ENCODE measurements around the gene HNRNPLL. TPM values are rescaled to one million over a fixed set of nuclear protein-coding genes. Genes with fewer than 3 reads are reported as not detected.

Gene HNRNPLL
- total RNA-seq, 1 experiment from 2014 or later, result 43.2 TPM

DNA sequence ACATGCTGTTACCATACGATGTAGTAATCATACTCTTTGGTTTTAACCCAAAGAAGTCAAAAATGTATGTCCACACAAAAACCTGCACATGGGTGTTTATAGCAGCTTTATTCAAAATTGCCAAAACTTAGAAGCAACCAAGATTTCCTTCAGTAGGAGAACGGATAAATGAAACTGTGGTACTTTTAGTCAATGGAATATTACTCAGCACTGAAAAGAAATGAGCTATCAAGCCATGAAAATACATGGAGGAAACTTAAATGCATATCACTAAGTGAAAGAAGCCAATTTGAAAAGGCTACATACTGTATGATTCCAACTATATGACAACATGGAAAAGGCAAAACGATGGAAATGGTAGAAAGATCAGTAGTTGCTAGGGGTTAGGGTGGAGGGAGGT lies 86.6 kb downstream of the HNRNPLL start (continued):
- TF ChIP-seq ELF1 (IDR thresholded peaks at IDR 0.05; ENCODE audit: borderline replicate concordance, low read depth) (no peak), FOSL1 (IDR thresholded peaks at IDR 0.05; ENCODE audit: low read depth) (no peak)

DNA sequence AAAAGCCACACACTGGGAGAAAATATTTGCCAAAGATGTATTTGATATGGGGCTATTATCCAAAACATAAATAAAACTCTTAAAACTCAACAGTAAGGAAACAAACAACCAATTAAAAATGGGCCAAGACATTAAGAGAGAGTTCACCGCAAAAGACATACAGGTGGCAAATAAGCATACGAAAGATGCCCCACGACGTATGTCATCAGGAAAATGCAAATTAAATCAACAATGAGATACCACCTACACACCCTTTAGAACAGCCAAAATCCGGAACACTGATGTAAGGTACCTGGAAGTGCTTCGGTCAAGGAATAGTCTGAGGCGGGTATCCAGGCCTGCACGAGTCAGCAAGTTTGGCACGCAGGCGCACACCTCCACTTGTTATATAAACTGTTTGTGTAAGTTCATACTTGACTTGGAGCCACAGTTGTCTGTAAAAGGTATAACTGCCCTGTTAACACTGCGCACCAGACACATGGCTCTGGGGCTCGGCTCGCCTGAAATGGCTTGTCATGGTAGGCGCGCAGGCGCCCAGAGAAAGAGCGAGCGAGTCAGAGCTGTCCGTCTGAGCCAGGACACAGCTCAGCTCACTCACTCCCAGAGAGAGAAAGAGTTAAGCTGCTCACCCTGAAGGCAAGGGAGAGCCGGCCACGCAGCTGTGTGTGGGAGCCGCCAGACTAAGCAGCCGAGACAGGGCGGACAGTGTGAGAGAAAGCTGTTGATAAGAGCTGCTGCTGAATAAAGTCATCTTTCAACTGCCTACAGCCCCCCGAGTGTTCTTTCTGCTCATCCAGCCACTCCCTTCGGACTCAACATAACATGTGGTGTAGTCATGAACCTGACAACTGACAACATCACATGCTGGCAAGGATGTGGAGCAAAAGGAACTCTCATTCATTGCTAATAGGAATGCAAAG lies 87.3 kb downstream of the HNRNPLL start:
- ATAC-seq, result peak; percentile 63
- Histone ChIP-seq H3K9ac (ENCODE audit: low read length) (no peak overlapping the region), H4K20me1 (ENCODE audit: insufficient read depth) (no peaks in the 10 kb centered on the region), H3K9me2 (ENCODE audit: insufficient read depth) (no peaks in the 10 kb centered on the region), H3K4me2 (ENCODE audit: low read length) (peak overlapping the region; percentile 20; the same call in 1 of the 2 replicates), H3K79me2 (ENCODE audit: insufficient read depth, low read length) (no peaks in the 10 kb centered on the region), H3K27me3 (ENCODE audit: insufficient read depth, low read length) (no peaks in the 10 kb centered on the region), H3K36me3 (ENCODE audit: control insufficient read depth in 1 of 2, insufficient read depth in 2 of 2, low read length in 2 of 2) (no peaks in the 10 kb centered on the region), H3K9me3 (ENCODE audit: control insufficient read depth in 1 of 2, insufficient read depth in 1 of 2, low read depth in 1 of 2, low read length in 2 of 2) (no peaks in the 10 kb centered on the region), H3K27ac (ENCODE audit: low read depth, low read length) (no peak overlapping the region; the same call in 1 of the 2 replicates), H2AFZ (ENCODE audit: low read depth, low read length, poor library complexity, severe bottlenecking) (peak overlapping the region; percentile 73), H3K4me1 (ENCODE audit: control insufficient read depth in 1 of 2, insufficient read depth in 2 of 2, low read length in 2 of 2) (peaks cover 2 to 14% of the 10 kb centered on the region in 2 experiments; a peak in 3 of 4 replicates), H3K4me3 (replicated peaks in 1 of 2; ENCODE audit: low read depth in 1 of 2, low read length in 2 of 2) (no peak overlapping the region)
- ChIA-PET RAD21 (ENCODE audit: low non-redundant PET in 1 of 2, low total read pairs in 2 of 2, uncharacterized antibody in 2 of 2, unreplicated experiment in 2 of 2) (no interaction called here), CTCF (no interaction called here), POLR2A (no interaction called here)
- intact Hi-C loops (cut with micrococcal nuclease), result no loop called here
- TF ChIP-seq, protein P1, sequence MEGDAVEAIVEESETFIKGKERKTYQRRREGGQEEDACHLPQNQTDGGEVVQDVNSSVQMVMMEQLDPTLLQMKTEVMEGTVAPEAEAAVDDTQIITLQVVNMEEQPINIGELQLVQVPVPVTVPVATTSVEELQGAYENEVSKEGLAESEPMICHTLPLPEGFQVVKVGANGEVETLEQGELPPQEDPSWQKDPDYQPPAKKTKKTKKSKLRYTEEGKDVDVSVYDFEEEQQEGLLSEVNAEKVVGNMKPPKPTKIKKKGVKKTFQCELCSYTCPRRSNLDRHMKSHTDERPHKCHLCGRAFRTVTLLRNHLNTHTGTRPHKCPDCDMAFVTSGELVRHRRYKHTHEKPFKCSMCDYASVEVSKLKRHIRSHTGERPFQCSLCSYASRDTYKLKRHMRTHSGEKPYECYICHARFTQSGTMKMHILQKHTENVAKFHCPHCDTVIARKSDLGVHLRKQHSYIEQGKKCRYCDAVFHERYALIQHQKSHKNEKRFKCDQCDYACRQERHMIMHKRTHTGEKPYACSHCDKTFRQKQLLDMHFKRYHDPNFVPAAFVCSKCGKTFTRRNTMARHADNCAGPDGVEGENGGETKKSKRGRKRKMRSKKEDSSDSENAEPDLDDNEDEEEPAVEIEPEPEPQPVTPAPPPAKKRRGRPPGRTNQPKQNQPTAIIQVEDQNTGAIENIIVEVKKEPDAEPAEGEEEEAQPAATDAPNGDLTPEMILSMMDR (IDR thresholded peaks at IDR 0.05 in 2 of 3, conservative IDR thresholded peaks at IDR 0.05 in 1 of 3; ENCODE audit: borderline replicate concordance in 1 of 3, insufficient read depth in 1 of 3, low read depth in 2 of 3, low read length in 2 of 3), result no peak
- BruUV-seq (replicated peaks), result no TSS peak
- no peak for DNase-seq (ENCODE audit: low read depth, low spot score)
